Fibroblast of lung (primary cell): ENCODE data around the gene MAML2.

ENCODE experiments used
- EZH2 ChIP-seq: IDR thresholded peaks from 2 replicates; pipeline ENCODE4 v1.5.1; 2012; ENCODE audit warnings: low read length, control low read depth, mild to moderate bottlenecking; ENCODE audit errors: missing control alignments
- TF ChIP-seq, protein P1 (sequence below), 2 donors: IDR thresholded peaks in 1 of 2; conservative IDR thresholded peaks in 1 of 2; 1 replicate in 1 of 2; 2 replicates in 1 of 2; pipeline ENCODE4 v1.5.1; 2011 to 2012; ENCODE audit warnings: low read length in 2 of 2, control low read depth in 1 of 2, inconsistent platforms in 1 of 2, low read depth in 1 of 2, mild to moderate bottlenecking in 1 of 2

DNA sequence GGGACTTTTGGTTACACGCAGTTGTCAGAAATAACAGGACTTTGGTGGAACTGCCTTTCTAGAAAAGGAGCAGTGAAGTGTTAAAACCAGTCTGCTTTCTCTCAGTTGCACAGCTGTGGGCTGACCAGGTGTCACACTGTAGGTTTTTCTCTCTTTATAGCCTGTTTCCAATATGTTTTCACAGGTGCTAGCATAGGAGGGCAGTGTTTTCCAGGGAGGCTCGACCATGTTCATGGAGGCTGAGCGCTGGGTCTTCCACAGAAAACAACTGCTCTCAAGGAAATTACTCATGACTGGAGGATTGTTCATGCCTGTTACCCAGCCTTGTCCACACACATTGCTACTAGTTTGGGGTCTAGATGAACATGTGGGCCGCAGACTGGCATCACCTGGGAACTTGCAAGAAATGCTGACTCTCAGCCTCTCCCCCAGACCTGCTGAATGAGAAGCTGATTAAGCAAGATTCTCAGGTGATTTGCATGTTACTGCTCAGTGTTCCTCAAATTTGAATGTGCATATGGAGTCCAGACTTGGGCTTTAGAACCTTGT, 157.7 kb downstream of the MAML2 start:
- TF ChIP-seq, protein P1, sequence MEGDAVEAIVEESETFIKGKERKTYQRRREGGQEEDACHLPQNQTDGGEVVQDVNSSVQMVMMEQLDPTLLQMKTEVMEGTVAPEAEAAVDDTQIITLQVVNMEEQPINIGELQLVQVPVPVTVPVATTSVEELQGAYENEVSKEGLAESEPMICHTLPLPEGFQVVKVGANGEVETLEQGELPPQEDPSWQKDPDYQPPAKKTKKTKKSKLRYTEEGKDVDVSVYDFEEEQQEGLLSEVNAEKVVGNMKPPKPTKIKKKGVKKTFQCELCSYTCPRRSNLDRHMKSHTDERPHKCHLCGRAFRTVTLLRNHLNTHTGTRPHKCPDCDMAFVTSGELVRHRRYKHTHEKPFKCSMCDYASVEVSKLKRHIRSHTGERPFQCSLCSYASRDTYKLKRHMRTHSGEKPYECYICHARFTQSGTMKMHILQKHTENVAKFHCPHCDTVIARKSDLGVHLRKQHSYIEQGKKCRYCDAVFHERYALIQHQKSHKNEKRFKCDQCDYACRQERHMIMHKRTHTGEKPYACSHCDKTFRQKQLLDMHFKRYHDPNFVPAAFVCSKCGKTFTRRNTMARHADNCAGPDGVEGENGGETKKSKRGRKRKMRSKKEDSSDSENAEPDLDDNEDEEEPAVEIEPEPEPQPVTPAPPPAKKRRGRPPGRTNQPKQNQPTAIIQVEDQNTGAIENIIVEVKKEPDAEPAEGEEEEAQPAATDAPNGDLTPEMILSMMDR (conservative IDR thresholded peaks at IDR 0.05 in 1 of 2, IDR thresholded peaks at IDR 0.05 in 1 of 2; ENCODE audit: low read depth in 1 of 2, low read length in 2 of 2) = no peak
- TF ChIP-seq EZH2 = no peak
